K562 (cell line): Measurements from ENCODE around the gene CHCT1. TPM values are rescaled to one million over a fixed set of nuclear protein-coding genes. Genes with fewer than 3 reads are reported as not detected.

Experiments
- ATAC-seq: fragments of 200-7000 bp; cut with Tn5 transposase; 3 replicates; pipeline ENCODE4 v1.9.1; 2020; ENCODE audit warnings: moderate library complexity
- BruUV-seq: library from RNA; stranded (reverse); fragments of 400-500 nt; replicated peaks from 2 replicates; lab custom pipeline; 2021; lab: Mats Ljungman, UMichigan
- CTCF ChIA-PET: fragments of 300-600 bp; formaldehyde crosslinking; extraction: SDS; loops from one replicate; lab custom pipeline; 2021; ENCODE audit warnings: low intra/inter-chr PET ratio; lab: Yijun Ruan, JAX
- POLR2A ChIA-PET: fragments of 300-600, 350-650 bp; sonication (Branson Sonifier 250); formaldehyde crosslinking; extraction: SDS; loops from one replicate; lab custom pipeline; 2021; ENCODE audit warnings: antibody characterized with exemption, inconsistent platforms; lab: Yijun Ruan, JAX
- DNase-seq, 4 experiments: peaks; one replicate each; pipeline versions ENCODE4 v3.0.0 to v3.0.0-alpha.2; 2011 to 2018; ENCODE audit warnings: low spot score in 3 of 4, mixed read lengths in 3 of 4; ENCODE audit errors: extremely low read depth in 1 of 4
- FAIRE-seq: peaks from 2 replicates; lab custom pipeline; 2011; peaks lifted over from hg19 to GRCh38; lab: Jason Lieb, UNC
- H2AFZ ChIP-seq: 2 replicates; pipeline ENCODE4 v1.6.0; 2011; ENCODE audit warnings: low read depth, low read length, control low read depth, inconsistent platforms
- H3K27ac ChIP-seq: fragments of 200-600 bp; 3 replicates; pipeline ENCODE4 v1.8.0; 2011; ENCODE audit warnings: low read depth, mild to moderate bottlenecking, control low read depth, inconsistent platforms, low read length, moderate library complexity, mixed read lengths; ENCODE audit errors: extremely low read depth
- H3K27me3 ChIP-seq, 2 experiments: fragments of 300-600 bp in 1 of 2; 2 replicates in 1 of 2; 3 replicates in 1 of 2; pipeline versions ENCODE4 v1.6.0 to v1.8.0; 2011; ENCODE audit warnings: inconsistent platforms in 2 of 2, low read length in 2 of 2, mild to moderate bottlenecking in 1 of 2, mixed read lengths in 1 of 2, moderate library complexity in 1 of 2; ENCODE audit not compliant: control insufficient read depth in 2 of 2, insufficient read depth in 2 of 2
- H3K36me3 ChIP-seq: fragments of 300-600 bp; 3 replicates; pipeline ENCODE4 v1.8.0; 2011; ENCODE audit warnings: mild to moderate bottlenecking, low read length, inconsistent platforms; ENCODE audit not compliant: control insufficient read depth, insufficient read depth
- H3K4me1 ChIP-seq, 2 experiments: fragments of 200-600 bp in 1 of 2; replicated peaks in 1 of 2; 2 replicates in 1 of 2; 3 replicates in 1 of 2; pipeline versions ENCODE4 v1.5.1 to v1.8.0; 2011; ENCODE audit warnings: inconsistent platforms in 2 of 2, low read length in 2 of 2, mild to moderate bottlenecking in 1 of 2, mixed read lengths in 1 of 2, moderate library complexity in 1 of 2; ENCODE audit not compliant: control insufficient read depth in 2 of 2, insufficient read depth in 2 of 2
- H3K4me2 ChIP-seq: 2 replicates; pipeline ENCODE4 v1.6.1; 2011; ENCODE audit warnings: low read length, control low read depth, inconsistent platforms, mixed read lengths; ENCODE audit not compliant: insufficient read depth
- H3K4me3 ChIP-seq: fragments of 200-600 bp; sonication (generic), shearing (Covaris generic); 2 replicates; pipeline ENCODE4 v1.5.1; 2016; ENCODE audit warnings: control low read depth, inconsistent platforms
- H3K79me2 ChIP-seq: fragments of 200-600 bp; 3 replicates; pipeline ENCODE4 v1.8.0; 2011; ENCODE audit warnings: low read length, inconsistent platforms; ENCODE audit not compliant: control insufficient read depth, insufficient read depth
- H3K9ac ChIP-seq, 2 experiments: 2 replicates each; pipeline versions ENCODE4 v1.6.0 to v1.6.1; 2011; ENCODE audit warnings: low read depth in 2 of 2, low read length in 2 of 2, control low read depth in 1 of 2, inconsistent platforms in 1 of 2, mild to moderate bottlenecking in 1 of 2, mixed read lengths in 1 of 2; ENCODE audit not compliant: insufficient read depth in 1 of 2
- H3K9me1 ChIP-seq: one replicate; pipeline ENCODE4 v1.6.0; 2011; ENCODE audit warnings: inconsistent platforms, mild to moderate bottlenecking, low read length, moderate library complexity; ENCODE audit not compliant: control insufficient read depth, insufficient read depth
- H3K9me3 ChIP-seq: replicated peaks from 2 replicates; pipeline ENCODE4 v1.5.1; 2011; ENCODE audit warnings: low read depth, low read length, inconsistent platforms; ENCODE audit not compliant: control insufficient read depth, insufficient read depth
- H4K20me1 ChIP-seq: replicated peaks from 2 replicates; pipeline ENCODE4 v1.6.1; 2011; ENCODE audit warnings: low read length, inconsistent platforms, mixed read lengths; ENCODE audit not compliant: control insufficient read depth, insufficient read depth
- WGBS: fragments of 100-300 bp; shearing (Covaris generic); methylation state at CpG from one replicate; pipeline ENCODE4 v1.1.6; 2016; ENCODE audit warnings: low coverage, mixed read lengths; ENCODE audit not compliant: insufficient coverage; ENCODE audit errors: missing lambda C conversion rate; 5-methylcytosine and 5-hydroxymethylcytosine counted together
- in situ Hi-C: fragments of 300-500 bp; cut with MboI; formaldehyde crosslinking; loops from 4 replicates; pipeline ENCODE4 v1.15.0; 2018; ENCODE audit warnings: inconsistent platforms, mixed read lengths
- intact Hi-C: fragments of 100-400 bp; cut with micrococcal nuclease; formaldehyde crosslinking; loops from 2 replicates; pipeline ENCODE4 v1.14.2; 2022
- polyA plus RNA-seq, 8 experiments: library from polyadenylated mRNA; depleted of rRNA in 4 of 8; stranded (reverse) in 5 of 8; unstranded in 3 of 8; fragments of >200 nt; fragmentation: Nextera tagmentation in 2 of 8; fragmentation: Illumina TruSeq in 1 of 8; extraction: Ambion mirVana in 2 of 8; extraction: Trizol in 1 of 8; gene quantifications; 2 replicates each; pipeline versions ENCODE4 v1.2.1 to v1.2.3, GENCODE V29; 2011 to 2014; ENCODE audit warnings: inconsistent platforms in 1 of 8, missing spikeins in 1 of 8
- total RNA-seq, 7 experiments: library from RNA; depleted of rRNA in 6 of 7; stranded (reverse); fragments of >200 nt in 6 of 7; fragmentation: Illumina TruSeq in 2 of 7; extraction: Trizol in 2 of 7; gene quantifications; 2 replicates each; pipeline versions ENCODE4 v1.2.1 to v1.2.3, GENCODE V29; 2011 to 2021; ENCODE audit warnings: low replicate concordance in 1 of 7
- TF ChIP-seq, protein P1 (sequence below), 3 experiments: fragments of 200-800 bp in 1 of 3; fragments of 250-450 bp in 1 of 3; fragments of 450-650 bp in 1 of 3; sonication (Bioruptor Pico) in 1 of 3; sonication (Bioruptor generic) in 1 of 3; formaldehyde crosslinking in 1 of 3; IDR thresholded peaks; 2 replicates each; pipeline versions ENCODE4 v1.6.1 to v1.8.0; 2016 to 2022; ENCODE audit warnings: mild to moderate bottlenecking in 2 of 3, missing genetic modification characterization in 2 of 3, missing compliant biosample characterization in 1 of 3, moderate library complexity in 1 of 3
- TF ChIP-seq, protein P2 (sequence below), 2 experiments: fragments of 450-650 bp in 1 of 2; IDR thresholded peaks; 2 replicates each; pipeline ENCODE4 v1.6.1; 2011 to 2017; ENCODE audit warnings: low read depth in 2 of 2, antibody characterized with exemption in 1 of 2, borderline replicate concordance in 1 of 2, low read length in 1 of 2, mild to moderate bottlenecking in 1 of 2, mixed read lengths in 1 of 2; ENCODE audit not compliant: control insufficient read depth in 1 of 2
- TF ChIP-seq, protein P3 (sequence below): IDR thresholded peaks from 2 replicates; pipeline ENCODE4 v1.6.1; 2012; ENCODE audit warnings: low read depth, low read length, improper control_type of control experiment, borderline replicate concordance

The CHCT1 gene
- total and polyA plus RNA-seq, 9 of the 15 experiments (the other 6 are each of a cell fraction or from before 2014, with no cell fraction given), result not detected

DNA sequence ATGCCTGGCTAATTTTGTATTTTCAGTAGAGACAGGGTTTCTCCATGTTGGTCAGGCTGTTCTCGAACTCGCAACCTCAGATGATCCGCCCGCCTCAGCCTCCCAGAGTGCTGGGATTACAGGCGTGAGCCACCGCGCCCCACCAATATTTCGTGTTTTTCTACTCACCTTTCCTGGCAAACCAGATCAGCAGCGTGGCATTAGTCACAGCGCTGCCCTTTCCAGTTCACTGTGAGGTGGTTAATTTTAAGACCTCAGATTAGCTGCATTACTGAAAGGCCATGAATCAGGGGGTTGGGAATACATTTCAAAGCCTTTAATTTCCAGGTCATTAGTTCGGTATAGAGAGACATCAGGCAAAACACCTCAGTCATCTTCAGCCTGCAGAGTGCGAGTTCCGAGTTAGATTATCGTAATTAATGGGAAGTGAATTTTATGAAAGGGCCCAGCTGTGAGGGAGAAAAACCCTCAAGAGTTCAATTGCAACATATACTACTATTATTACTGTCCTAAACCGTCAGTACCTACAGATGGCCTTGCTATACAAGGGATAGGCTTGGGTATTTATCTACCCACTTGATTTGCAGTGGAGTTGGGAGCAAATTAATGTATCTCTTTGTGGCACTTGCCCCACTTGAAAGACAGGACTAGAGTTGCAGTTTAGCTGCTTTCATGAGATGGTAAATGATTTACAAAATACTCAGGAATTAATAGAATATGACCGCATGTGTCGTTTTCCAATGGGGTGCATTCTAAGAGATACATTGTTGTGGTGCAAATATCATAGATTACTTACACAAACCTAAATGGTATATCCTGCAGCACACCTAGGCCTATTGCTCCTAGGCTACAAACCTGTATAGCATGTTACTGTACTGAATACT, 28.2 kb upstream of the CHCT1 start:
- no peak overlapping the region for H3K4me2 ChIP-seq
- in situ Hi-C loops (no loop called here), intact Hi-C loops (loop anchor here (5.0 kb wide), 1 partner anchor 208 kb away; the partner anchor contains the start of gene PPM1D)
- H3K27ac ChIP-seq, result no peak overlapping the region
- H3K79me2 ChIP-seq, result peaks cover 39% of the 10 kb centered on the region
- H3K9ac ChIP-seq, result no peak overlapping the region
- H3K9me1 ChIP-seq, result no peaks in the 10 kb centered on the region
- 97% methylated on average over 17 of the region's 17 CpGs for WGBS
- POLR2A ChIA-PET, result no interaction called here
- H3K4me3 ChIP-seq, result no peak overlapping the region
- peaks cover 8 to 23% of the 10 kb centered on the region in 2 experiments for H3K4me1 ChIP-seq
- FAIRE-seq (no peak), ATAC-seq (no peak), DNase-seq (no peak)
- no TSS peak for BruUV-seq
- no peaks in the 10 kb centered on the region for H3K27me3 ChIP-seq
- TF ChIP-seq, protein P1, sequence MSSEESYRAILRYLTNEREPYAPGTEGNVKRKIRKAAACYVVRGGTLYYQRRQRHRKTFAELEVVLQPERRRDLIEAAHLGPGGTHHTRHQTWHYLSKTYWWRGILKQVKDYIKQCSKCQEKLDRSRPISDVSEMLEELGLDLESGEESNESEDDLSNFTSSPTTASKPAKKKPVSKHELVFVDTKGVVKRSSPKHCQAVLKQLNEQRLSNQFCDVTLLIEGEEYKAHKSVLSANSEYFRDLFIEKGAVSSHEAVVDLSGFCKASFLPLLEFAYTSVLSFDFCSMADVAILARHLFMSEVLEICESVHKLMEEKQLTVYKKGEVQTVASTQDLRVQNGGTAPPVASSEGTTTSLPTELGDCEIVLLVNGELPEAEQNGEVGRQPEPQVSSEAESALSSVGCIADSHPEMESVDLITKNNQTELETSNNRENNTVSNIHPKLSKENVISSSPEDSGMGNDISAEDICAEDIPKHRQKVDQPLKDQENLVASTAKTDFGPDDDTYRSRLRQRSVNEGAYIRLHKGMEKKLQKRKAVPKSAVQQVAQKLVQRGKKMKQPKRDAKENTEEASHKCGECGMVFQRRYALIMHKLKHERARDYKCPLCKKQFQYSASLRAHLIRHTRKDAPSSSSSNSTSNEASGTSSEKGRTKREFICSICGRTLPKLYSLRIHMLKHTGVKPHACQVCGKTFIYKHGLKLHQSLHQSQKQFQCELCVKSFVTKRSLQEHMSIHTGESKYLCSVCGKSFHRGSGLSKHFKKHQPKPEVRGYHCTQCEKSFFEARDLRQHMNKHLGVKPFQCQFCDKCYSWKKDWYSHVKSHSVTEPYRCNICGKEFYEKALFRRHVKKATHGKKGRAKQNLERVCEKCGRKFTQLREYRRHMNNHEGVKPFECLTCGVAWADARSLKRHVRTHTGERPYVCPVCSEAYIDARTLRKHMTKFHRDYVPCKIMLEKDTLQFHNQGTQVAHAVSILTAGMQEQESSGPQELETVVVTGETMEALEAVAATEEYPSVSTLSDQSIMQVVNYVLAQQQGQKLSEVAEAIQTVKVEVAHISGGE (CRISPR knock-in tag; IDR thresholded peaks at IDR 0.05), result peak in 1 of 3 experiments; percentile 80; a peak in 2 of 6 replicates
- TF ChIP-seq, protein P2, sequence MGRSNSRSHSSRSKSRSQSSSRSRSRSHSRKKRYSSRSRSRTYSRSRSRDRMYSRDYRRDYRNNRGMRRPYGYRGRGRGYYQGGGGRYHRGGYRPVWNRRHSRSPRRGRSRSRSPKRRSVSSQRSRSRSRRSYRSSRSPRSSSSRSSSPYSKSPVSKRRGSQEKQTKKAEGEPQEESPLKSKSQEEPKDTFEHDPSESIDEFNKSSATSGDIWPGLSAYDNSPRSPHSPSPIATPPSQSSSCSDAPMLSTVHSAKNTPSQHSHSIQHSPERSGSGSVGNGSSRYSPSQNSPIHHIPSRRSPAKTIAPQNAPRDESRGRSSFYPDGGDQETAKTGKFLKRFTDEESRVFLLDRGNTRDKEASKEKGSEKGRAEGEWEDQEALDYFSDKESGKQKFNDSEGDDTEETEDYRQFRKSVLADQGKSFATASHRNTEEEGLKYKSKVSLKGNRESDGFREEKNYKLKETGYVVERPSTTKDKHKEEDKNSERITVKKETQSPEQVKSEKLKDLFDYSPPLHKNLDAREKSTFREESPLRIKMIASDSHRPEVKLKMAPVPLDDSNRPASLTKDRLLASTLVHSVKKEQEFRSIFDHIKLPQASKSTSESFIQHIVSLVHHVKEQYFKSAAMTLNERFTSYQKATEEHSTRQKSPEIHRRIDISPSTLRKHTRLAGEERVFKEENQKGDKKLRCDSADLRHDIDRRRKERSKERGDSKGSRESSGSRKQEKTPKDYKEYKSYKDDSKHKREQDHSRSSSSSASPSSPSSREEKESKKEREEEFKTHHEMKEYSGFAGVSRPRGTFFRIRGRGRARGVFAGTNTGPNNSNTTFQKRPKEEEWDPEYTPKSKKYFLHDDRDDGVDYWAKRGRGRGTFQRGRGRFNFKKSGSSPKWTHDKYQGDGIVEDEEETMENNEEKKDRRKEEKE (IDR thresholded peaks at IDR 0.05; ENCODE audit: borderline replicate concordance in 1 of 2, control insufficient read depth in 1 of 2, low read depth in 2 of 2, low read length in 1 of 2), result 0 out of 4 replicates have a peak, but pooled peaks of 1 of the 2 experiments have one; percentile 17
- TF ChIP-seq, protein P3, sequence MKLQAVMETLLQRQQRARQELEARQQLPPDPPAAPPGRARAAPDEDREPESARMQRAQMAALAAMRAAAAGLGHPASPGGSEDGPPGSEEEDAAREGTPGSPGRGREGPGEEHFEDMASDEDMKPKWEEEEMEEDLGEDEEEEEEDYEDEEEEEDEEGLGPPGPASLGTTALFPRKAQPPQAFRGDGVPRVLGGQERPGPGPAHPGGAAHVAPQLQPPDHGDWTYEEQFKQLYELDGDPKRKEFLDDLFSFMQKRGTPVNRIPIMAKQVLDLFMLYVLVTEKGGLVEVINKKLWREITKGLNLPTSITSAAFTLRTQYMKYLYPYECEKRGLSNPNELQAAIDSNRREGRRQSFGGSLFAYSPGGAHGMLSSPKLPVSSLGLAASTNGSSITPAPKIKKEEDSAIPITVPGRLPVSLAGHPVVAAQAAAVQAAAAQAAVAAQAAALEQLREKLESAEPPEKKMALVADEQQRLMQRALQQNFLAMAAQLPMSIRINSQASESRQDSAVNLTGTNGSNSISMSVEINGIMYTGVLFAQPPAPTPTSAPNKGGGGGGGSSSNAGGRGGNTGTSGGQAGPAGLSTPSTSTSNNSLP, result no peak
- H2AFZ ChIP-seq, result no peak overlapping the region
- CTCF ChIA-PET, result no interaction called here
- H3K9me3 ChIP-seq, result no peaks in the 10 kb centered on the region
- no peaks in the 10 kb centered on the region for H3K36me3 ChIP-seq
- no peaks in the 10 kb centered on the region for H4K20me1 ChIP-seq
